Neural progenitor cell (in vitro differentiated cells): ENCODE measurements around the gene NCBP3. TPM values are rescaled to one million over a fixed set of nuclear protein-coding genes. Genes with fewer than 3 reads are reported as not detected.

ENCODE experiments used
- DNase-seq: peaks from one replicate; pipeline ENCODE4 v3.0.0-alpha.2; 2016; ENCODE audit warnings: low spot score
- H2AFZ ChIP-seq: fragments of 200-600 bp; sonication (generic); replicated peaks from 2 replicates; pipeline ENCODE4 v1.6.1; 2016; ENCODE audit warnings: antibody characterized with exemption
- H3F3A ChIP-seq: fragments of 200-600 bp; sonication (generic); 2 replicates; pipeline ENCODE4 v1.6.1; 2016; ENCODE audit warnings: antibody characterized with exemption, low read depth
- H3K27ac ChIP-seq: fragments of 200-600 bp; sonication (generic); 2 replicates; pipeline ENCODE4 v1.5.1; 2016; ENCODE audit warnings: mild to moderate bottlenecking
- H3K27me3 ChIP-seq: fragments of 200-600 bp; sonication (generic); 2 replicates; pipeline ENCODE4 v1.6.1; 2016; ENCODE audit warnings: mild to moderate bottlenecking, moderate library complexity
- H3K36me3 ChIP-seq: fragments of 200-600 bp; sonication (generic); 2 replicates; pipeline ENCODE4 v1.5.1; 2016
- H3K4me1 ChIP-seq: fragments of 200-600 bp; sonication (generic); 2 replicates; pipeline ENCODE4 v1.6.1; 2016; ENCODE audit warnings: mixed run types
- H3K4me2 ChIP-seq: fragments of 200-600 bp; sonication (generic); 2 replicates; pipeline ENCODE4 v1.6.1; 2016
- H3K4me3 ChIP-seq: fragments of 200-600 bp; sonication (generic); 2 replicates; pipeline ENCODE4 v1.5.1; 2016
- H3K79me2 ChIP-seq: fragments of 200-600 bp; sonication (generic); 2 replicates; pipeline ENCODE4 v1.6.1; 2016; ENCODE audit warnings: low read depth
- H3K9ac ChIP-seq: fragments of 200-600 bp; sonication (generic); 2 replicates; pipeline ENCODE4 v1.6.1; 2016
- H3K9me3 ChIP-seq: fragments of 200-600 bp; sonication (generic); 2 replicates; pipeline ENCODE4 v1.5.1; 2016; ENCODE audit warnings: low read depth
- H4K20me1 ChIP-seq: fragments of 200-600 bp; sonication (generic); 2 replicates; pipeline ENCODE4 v1.6.1; 2016; ENCODE audit warnings: low read depth
- H3K27ac Mint-ChIP-seq: 3 replicates; pipeline ENCODE4 v1.8.0; 2021; ENCODE audit warnings: mixed read lengths
- H3K27me3 Mint-ChIP-seq: 2 replicates; pipeline ENCODE4 v1.8.0; 2022; ENCODE audit warnings: low read depth, mild to moderate bottlenecking, inconsistent platforms, moderate library complexity, mixed read lengths; ENCODE audit not compliant: insufficient read depth
- H3K36me3 Mint-ChIP-seq: 3 replicates; pipeline ENCODE4 v1.8.0; 2021; ENCODE audit warnings: mixed read lengths
- H3K4me1 Mint-ChIP-seq: 3 replicates; pipeline ENCODE4 v1.8.0; 2021; ENCODE audit warnings: mixed read lengths
- H3K4me3 Mint-ChIP-seq: 3 replicates; pipeline ENCODE4 v1.8.0; 2021; ENCODE audit warnings: mild to moderate bottlenecking, moderate library complexity, mixed read lengths
- H3K9me3 Mint-ChIP-seq: 3 replicates; pipeline ENCODE4 v1.8.0; 2020; ENCODE audit warnings: mixed read lengths
- EZH2 ChIP-seq: fragments of 200-600 bp; sonication (generic); IDR thresholded peaks from 2 replicates; pipeline ENCODE4 v1.6.1; 2017; ENCODE audit warnings: antibody characterized with exemption, mild to moderate bottlenecking, moderate library complexity
- EZH2phosphoT487 ChIP-seq: fragments of 200-600 bp; sonication (generic); IDR thresholded peaks from 2 replicates; pipeline ENCODE4 v1.6.1; 2017; ENCODE audit warnings: antibody characterized with exemption
- total RNA-seq: library from RNA; depleted of rRNA; stranded (reverse); fragments of >200 nt; gene quantifications from 2 replicates; pipeline ENCODE4 v1.2.3, GENCODE V29; 2015; ENCODE audit warnings: low replicate concordance
- TF ChIP-seq, protein P1 (sequence below): fragments of 200-600 bp; sonication (generic); IDR thresholded peaks from 2 replicates; pipeline ENCODE4 v1.5.1; 2017; ENCODE audit warnings: antibody characterized with exemption, mild to moderate bottlenecking

The NCBP3 gene
- total RNA-seq, 1 donor from 2014 or later, result 55.7 TPM

DNA sequence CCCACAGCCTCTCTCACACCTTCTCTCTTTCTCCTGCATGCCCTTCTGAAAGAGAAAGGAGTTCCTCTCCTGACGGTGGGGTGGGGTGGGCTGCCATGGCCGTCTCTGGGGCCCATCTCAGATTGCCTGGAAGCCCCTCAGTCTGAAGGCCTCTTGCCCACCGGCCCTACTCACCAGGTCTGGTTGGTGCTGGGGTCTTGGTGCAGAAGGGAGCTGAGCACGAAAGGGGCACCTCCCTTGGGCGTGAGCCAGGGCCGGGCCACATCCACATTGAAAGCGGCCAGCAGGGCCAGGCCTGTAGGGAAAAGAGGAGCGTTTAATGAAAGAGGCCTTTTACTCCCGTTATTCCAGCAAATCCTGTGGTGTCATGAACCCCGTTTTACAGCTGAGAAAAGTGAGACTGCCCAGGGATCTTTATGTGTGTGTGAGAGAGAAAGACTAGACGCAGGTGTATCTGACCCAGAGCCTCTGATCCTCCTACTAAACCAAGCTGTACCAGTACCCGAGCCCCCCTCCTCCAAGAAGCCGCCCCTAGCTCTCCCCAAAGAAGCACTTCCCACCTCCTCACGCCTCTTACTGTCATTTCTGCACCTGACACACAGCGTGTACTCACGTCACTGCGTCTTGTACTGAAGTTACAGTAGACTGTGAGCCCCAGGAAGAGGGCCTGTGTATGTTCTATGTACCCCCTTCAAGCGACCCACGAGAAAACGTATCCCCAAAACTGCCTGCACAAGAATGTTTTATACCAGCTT lies 68.5 kb downstream of the NCBP3 start:
- Histone ChIP-seq H3K4me2 (no peak overlapping the region), H3K4me3 (no peak overlapping the region), H3K9ac (no peak overlapping the region), H3K36me3 (no peaks in the 10 kb centered on the region), H3K9me3 (no peaks in the 10 kb centered on the region), H2AFZ (peak overlapping the region; percentile 57), H4K20me1 (no peaks in the 10 kb centered on the region), H3K27ac (no peak overlapping the region), H3K27me3 (no peaks in the 10 kb centered on the region), H3K4me1 (no peaks in the 10 kb centered on the region), H3K79me2 (no peaks in the 10 kb centered on the region), H3F3A (no peaks in the 10 kb centered on the region)
- Mint-ChIP-seq H3K9me3 (no peaks in the 10 kb centered on the region), H3K4me1 (peaks cover 3% of the 10 kb centered on the region), H3K27me3 (peaks cover 6% of the 10 kb centered on the region), H3K27ac (no peak overlapping the region), H3K36me3 (no peaks in the 10 kb centered on the region), H3K4me3 (no peak overlapping the region)
- no peak for DNase-seq
- TF ChIP-seq, protein P1, sequence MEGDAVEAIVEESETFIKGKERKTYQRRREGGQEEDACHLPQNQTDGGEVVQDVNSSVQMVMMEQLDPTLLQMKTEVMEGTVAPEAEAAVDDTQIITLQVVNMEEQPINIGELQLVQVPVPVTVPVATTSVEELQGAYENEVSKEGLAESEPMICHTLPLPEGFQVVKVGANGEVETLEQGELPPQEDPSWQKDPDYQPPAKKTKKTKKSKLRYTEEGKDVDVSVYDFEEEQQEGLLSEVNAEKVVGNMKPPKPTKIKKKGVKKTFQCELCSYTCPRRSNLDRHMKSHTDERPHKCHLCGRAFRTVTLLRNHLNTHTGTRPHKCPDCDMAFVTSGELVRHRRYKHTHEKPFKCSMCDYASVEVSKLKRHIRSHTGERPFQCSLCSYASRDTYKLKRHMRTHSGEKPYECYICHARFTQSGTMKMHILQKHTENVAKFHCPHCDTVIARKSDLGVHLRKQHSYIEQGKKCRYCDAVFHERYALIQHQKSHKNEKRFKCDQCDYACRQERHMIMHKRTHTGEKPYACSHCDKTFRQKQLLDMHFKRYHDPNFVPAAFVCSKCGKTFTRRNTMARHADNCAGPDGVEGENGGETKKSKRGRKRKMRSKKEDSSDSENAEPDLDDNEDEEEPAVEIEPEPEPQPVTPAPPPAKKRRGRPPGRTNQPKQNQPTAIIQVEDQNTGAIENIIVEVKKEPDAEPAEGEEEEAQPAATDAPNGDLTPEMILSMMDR, result no peak
- no peak for TF ChIP-seq EZH2phosphoT487
- TF ChIP-seq EZH2, result no peak

DNA sequence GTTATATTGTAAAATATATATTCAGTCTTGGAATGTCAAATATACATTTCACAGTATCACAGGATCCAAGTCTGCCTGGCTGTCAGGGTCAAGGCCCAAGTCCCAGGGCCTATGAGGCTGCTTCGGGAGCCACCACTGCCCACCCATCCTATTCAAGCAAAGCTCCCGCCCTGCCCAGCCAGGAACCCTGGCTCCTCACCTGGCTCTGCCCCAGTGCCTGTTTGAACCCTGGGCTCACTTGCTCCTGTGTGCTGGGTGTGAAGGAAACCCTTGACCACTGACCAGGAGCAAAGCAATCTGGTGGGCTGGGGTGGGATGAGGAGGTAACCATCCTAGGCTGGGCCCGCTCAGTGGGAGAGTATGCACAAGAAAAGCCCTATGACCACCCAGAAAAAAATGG lies 72.1 kb downstream of the NCBP3 start:
- Histone ChIP-seq H3K27me3 (no peaks in the 10 kb centered on the region), H3K9ac (no peak overlapping the region), H3K9me3 (no peaks in the 10 kb centered on the region), H3K4me2 (no peak overlapping the region), H4K20me1 (no peaks in the 10 kb centered on the region), H3K79me2 (no peaks in the 10 kb centered on the region), H2AFZ (no peak overlapping the region), H3K27ac (no peak overlapping the region), H3K4me1 (no peaks in the 10 kb centered on the region), H3K4me3 (no peak overlapping the region), H3K36me3 (no peaks in the 10 kb centered on the region), H3F3A (no peaks in the 10 kb centered on the region)
- Mint-ChIP-seq H3K27ac (no peak overlapping the region), H3K9me3 (no peaks in the 10 kb centered on the region), H3K27me3 (peaks cover 12% of the 10 kb centered on the region), H3K4me3 (no peak overlapping the region), H3K36me3 (no peaks in the 10 kb centered on the region), H3K4me1 (peaks cover 21% of the 10 kb centered on the region)
- TF ChIP-seq EZH2 (no peak), EZH2phosphoT487 (no peak)
- TF ChIP-seq, protein P1, result no peak
- no peak for DNase-seq

DNA sequence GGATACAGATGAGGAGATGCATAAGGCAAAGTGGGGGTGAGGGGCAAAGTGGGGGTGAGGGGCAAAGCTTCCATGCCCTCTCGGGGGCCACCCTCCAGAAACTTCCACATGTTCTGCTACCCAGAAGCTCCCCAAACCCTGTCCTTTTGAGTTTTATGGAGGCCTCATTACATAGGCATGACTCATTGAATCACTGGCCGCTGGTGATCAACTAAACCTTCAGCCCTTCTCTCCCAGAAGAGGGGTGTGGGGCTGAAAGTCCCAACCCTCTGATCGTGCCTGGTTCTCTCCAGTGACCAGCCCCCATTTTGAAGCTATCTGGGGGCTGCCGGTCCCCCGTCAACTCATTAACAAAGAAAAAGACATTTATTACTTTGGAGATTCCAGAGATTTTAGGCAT lies 72.5 kb downstream of the NCBP3 start:
- TF ChIP-seq EZH2phosphoT487 (no peak), EZH2 (no peak)
- TF ChIP-seq, protein P1, result no peak
- Histone ChIP-seq H2AFZ (no peak overlapping the region), H3K36me3 (no peaks in the 10 kb centered on the region), H3K27me3 (no peaks in the 10 kb centered on the region), H3K9ac (no peak overlapping the region), H3K4me2 (no peak overlapping the region), H3F3A (no peaks in the 10 kb centered on the region), H3K4me3 (no peak overlapping the region), H3K9me3 (no peaks in the 10 kb centered on the region), H3K4me1 (no peaks in the 10 kb centered on the region), H4K20me1 (no peaks in the 10 kb centered on the region), H3K79me2 (no peaks in the 10 kb centered on the region), H3K27ac (no peak overlapping the region)
- no peaks in the 10 kb centered on the region for H3K36me3 Mint-ChIP-seq
- peaks cover 21% of the 10 kb centered on the region for H3K4me1 Mint-ChIP-seq
- H3K27ac Mint-ChIP-seq, result no peak overlapping the region
- H3K9me3 Mint-ChIP-seq, result no peaks in the 10 kb centered on the region
- H3K27me3 Mint-ChIP-seq, result peaks cover 13% of the 10 kb centered on the region
- DNase-seq, result no peak
- H3K4me3 Mint-ChIP-seq, result no peak overlapping the region
